GM13977 (cell line): Measurements from ENCODE around the gene AVPR1B.

ENCODE experiments used
- DNase-seq: peaks from one replicate; pipeline ENCODE4 v3.0.0; 2012; ENCODE audit warnings: low spot score
- in situ Hi-C: fragments of 300-500 bp; cut with MboI; formaldehyde crosslinking; loops from one replicate; pipeline ENCODE4 v1.12.0; 2022; ENCODE audit warnings: low sequenced_read_pairs, low pct_unique_long_range_greater_than_20kb, mixed read lengths, inconsistent platforms; ENCODE audit not compliant: unreplicated experiment
- TF ChIP-seq, protein P1 (sequence below): IDR thresholded peaks from 2 replicates; pipeline ENCODE4 v1.5.1; 2012; ENCODE audit warnings: mild to moderate bottlenecking, control low read depth; ENCODE audit not compliant: insufficient read depth; ENCODE audit errors: extremely low read depth, missing control alignments

AVPR1B gene

GRCh38 chr1:206136241-206136640 is 19.1 kb upstream of the AVPR1B start:
- in situ Hi-C loops = no loop called here
- DNase-seq = no peak
- TF ChIP-seq, protein P1, sequence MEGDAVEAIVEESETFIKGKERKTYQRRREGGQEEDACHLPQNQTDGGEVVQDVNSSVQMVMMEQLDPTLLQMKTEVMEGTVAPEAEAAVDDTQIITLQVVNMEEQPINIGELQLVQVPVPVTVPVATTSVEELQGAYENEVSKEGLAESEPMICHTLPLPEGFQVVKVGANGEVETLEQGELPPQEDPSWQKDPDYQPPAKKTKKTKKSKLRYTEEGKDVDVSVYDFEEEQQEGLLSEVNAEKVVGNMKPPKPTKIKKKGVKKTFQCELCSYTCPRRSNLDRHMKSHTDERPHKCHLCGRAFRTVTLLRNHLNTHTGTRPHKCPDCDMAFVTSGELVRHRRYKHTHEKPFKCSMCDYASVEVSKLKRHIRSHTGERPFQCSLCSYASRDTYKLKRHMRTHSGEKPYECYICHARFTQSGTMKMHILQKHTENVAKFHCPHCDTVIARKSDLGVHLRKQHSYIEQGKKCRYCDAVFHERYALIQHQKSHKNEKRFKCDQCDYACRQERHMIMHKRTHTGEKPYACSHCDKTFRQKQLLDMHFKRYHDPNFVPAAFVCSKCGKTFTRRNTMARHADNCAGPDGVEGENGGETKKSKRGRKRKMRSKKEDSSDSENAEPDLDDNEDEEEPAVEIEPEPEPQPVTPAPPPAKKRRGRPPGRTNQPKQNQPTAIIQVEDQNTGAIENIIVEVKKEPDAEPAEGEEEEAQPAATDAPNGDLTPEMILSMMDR = no peak

DNA sequence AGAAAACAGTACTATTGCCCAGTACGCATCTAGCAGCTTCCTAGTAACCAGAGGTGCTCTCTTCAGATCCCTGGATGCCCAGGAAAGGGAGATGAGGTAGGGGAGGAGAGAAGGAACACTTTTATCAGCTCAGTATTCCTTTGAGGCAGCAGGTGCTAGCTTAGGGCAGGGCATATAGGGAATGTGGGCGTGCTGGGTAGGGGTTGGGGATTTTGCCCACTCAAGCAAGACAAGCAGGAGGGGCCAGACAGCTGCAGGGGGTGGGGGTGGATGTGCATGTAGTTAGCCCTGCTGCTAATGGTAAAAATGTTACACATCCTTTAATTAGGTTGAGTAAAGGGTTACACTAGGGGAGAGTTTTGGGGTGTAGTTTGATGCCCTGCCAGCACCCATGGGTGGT is 18.1 kb upstream of the AVPR1B start:
- TF ChIP-seq, protein P1 = no peak
- in situ Hi-C loops = no loop called here

GRCh38 chr1:206133751-206134415 is 16.7 kb upstream of the AVPR1B start:
- in situ Hi-C loops = no loop called here
- no peak for DNase-seq
- TF ChIP-seq, protein P1 = no peak

More for the DNA sequence above, 18.1 kb upstream of the AVPR1B start:
- DNase-seq = no peak

DNA sequence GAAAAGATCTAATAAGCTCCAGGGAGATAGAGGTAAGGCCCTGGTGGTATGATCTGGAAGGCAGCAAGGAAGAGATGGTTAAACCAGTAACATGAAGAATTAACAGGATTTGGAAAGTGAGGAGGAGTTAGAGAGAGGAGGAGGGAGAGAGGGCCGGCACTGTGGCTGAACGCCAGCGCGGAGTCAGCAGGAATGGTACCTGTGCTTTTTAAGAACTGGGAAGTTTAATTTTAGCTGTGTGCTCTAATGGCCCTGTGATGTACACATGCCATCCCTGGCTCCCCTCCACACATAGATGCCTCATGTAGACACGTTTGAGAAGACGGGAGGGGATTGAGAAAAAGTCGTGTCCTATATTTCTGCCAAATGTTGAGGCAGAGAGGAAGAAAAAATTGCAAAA is 13.8 kb upstream of the AVPR1B start:
- in situ Hi-C loops = no loop called here
- TF ChIP-seq, protein P1 = no peak
- no peak for DNase-seq

- TF ChIP-seq, protein P1 = no peak
- in situ Hi-C loops = no loop called here
- DNase-seq = no peak
These were observed 11.0 kb upstream of the AVPR1B start for GRCh38 chr1:206128196-206128595.

- in situ Hi-C loops = no loop called here
- DNase-seq = no peak
- TF ChIP-seq, protein P1 = no peak
These were observed 10.1 kb upstream of the AVPR1B start for GRCh38 chr1:206127336-206127735.
